HuH-7.5 (cell line): Measurements from ENCODE around the gene RRM2.

Experiments
- DNase-seq: peaks from one replicate; pipeline ENCODE4 v3.0.0; 2011; ENCODE audit warnings: low spot score

The RRM2 gene

DNA sequence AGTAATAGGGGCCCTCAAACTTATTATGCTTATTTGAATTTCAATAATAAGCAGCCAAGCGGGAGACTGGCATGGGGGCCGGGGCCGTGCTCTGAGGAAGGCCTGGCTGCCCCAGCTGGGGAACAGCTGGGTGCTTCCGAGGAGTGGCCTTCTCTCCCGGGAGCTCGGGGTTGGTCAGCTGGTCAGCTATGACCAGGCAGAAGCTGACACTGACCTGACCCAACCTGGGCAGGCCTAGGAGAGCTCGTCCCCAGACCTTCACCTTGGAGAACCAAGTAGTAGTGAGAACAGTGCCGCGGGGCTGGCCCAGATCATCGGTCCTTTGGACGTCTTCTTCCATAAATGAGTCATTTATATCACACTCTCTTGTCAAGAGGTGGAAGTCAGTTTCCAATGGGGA, 36.1 kb downstream of the RRM2 start:
- no peak for DNase-seq

GRCh38 chr2:10159086-10159485, 36.5 kb downstream of the RRM2 start:
- DNase-seq: no peak

DNA sequence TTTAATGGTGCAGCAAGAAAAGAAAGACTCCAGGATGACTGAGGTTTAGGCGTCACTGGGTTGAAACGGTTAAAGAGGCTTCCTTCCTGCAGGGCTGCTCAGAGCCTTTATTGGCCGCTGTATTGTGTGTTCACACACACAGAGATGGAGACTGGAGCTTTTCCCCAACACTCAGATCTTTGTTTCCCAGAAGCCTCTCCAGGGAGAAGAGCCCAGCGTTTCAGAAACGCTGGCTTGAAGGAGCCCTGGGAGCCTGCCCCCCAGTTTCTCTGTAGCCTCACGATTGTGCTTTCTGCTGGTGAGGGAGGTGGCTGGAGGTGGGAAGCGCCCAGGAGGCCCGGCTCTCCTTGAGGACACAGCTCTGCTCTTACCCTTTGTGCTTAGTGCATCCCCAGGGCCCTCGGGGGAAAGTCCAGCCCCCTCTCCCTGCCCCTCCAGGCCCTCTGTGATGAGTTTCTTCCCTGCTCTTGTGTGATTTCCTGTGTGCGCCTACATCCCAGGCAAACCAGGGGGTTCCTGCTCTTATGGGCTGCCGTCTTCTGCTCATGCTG, 37.1 kb downstream of the RRM2 start:
- no peak for DNase-seq

DNA sequence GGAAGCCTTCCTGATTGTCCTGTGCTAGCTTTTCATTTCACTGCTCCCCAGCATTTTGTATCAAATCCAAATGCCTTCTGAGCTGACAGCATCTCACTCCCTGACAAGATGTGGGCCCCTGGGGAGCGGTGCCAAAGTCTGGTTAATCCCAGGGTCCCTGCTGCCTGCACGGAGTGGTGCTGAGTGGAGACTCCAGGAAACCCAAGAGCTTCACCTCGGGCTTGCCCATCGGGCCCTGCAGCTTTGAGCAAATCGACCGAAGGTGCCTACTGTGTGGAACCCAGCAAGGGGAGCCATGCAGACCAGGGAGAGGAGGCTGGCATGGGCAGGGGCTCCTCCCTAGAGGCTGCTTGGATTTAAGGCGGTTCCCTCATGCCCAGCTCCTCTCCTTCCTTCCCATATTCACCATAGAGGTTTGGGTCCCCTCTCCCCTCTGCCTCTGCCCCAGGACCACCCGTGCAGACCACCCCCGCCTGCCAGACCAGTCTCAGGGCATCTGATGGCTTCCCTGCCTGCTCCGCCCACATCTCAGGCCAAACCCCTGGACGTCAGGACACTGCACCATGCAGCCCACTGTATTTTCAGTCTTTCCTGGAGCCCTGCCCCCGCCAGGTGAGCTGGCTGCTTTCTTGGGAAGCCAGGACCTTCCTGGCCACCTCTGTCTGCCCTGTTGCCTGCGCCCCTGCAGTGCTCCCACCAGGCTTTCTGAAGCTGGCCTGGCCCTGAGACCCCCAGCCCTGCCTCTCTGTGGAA, 37.8 kb downstream of the RRM2 start:
- DNase-seq: no peak

DNA sequence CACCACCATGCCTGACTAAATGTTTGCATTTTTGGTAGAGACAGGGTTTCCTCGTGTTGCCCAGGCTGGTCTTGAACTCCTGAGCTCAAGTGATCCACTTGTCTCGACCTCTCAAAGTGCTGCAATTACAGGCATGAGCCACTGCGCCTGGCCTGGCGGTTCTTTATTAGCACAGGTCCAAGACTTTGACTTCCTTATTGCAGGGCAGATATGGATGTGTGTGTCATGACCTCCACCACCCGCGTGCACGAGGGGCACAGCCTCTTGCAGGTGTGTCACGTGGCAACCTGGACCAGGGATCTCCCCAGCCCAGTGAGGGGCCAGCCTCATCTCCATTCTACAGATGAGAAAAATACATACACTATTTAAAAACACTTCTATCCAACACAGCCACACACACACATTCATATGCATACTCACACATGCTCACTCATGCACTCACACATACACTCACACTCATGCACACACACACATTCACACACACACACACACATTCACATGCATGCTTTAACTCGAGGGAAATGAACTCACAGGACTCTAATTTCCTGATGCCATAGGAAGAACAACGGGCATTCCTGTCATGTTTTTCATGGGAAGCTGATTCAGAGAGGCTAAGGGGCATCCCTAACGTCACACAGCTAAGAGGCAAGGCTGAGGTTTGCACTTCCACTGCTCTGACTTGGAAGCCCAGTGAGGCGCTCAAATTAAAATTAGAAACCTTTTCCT, 38.8 kb downstream of the RRM2 start:
- no peak for DNase-seq

- no peak for DNase-seq
Observed at GRCh38 chr2:10161961-10162441, 39.5 kb downstream of the RRM2 start.

GRCh38 chr2:10162586-10163497, 40.3 kb downstream of the RRM2 start:
- DNase-seq: no peak

DNA sequence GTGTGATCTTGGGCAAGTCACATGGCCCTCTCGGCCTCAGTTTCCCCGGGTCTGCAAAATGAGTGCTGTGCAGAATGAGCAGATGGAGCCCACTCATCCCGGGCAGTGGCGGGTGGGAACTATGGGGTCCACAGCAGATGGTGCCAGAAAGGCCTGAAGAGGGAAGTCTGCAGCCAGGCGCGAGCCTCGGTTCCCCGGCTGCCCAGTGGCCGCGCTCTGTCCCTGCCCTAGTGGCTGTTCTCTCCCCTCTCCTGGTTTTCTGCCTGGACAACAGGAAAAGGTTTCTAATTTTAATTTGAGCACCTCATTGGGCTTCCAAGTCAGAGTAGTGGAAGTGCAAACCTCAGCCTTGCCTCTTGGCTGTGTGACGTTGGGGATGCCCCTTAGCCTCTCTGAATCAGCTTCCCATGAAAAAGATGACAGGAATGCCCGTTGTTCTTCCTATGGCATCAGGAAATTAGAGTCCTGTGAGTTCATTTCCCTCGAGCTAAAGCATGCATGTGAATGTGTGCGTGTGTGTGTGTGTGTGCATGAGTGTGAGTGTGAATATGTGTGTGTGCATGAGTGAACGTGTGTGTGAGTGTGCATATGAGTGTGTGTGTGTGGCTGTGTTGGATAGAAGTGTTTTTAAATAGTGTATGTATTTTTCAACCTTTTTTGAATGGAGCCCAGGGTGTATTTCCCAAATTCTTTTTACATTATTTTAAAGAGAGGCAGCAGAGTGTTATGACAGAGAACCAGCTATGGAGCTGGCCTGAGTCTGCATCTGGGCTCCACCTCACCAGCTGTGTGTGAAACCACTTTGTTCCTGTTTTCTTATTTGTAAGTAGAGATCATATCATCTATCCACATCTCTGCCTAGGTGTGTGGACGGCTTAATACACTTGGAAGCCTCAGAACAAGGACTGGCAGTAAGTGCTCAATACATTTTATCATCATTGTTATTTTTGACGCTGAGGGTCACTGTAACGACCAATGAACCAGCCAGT, 41.3 kb downstream of the RRM2 start:
- no peak for DNase-seq

DNA sequence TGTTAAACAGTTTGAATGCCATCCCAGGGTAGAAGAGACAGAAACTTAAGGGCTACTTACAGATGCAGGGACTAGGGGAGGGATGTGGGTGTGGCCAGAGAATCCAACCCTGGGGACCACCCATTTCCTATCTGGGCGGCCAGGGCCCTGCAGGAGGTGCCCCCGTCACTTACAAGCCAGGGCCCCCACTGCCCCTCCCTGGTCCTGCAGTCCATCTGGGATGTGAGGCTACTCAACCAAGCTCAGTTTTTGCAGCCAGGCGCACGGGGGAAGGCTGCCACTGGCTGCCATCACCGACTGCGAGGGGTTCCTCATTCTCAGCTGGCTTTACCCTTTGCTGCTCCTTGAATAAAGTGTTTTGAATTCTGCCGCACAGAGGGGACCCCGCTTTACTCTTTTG, 42.1 kb downstream of the RRM2 start:
- no peak for DNase-seq

GRCh38 chr2:10165282-10165681, 42.7 kb downstream of the RRM2 start:
- no peak for DNase-seq

GRCh38 chr2:10165861-10166675, 43.5 kb downstream of the RRM2 start:
- no peak for DNase-seq

- DNase-seq: no peak
Observed at GRCh38 chr2:10166676-10167292, 44.2 kb downstream of the RRM2 start.

DNA sequence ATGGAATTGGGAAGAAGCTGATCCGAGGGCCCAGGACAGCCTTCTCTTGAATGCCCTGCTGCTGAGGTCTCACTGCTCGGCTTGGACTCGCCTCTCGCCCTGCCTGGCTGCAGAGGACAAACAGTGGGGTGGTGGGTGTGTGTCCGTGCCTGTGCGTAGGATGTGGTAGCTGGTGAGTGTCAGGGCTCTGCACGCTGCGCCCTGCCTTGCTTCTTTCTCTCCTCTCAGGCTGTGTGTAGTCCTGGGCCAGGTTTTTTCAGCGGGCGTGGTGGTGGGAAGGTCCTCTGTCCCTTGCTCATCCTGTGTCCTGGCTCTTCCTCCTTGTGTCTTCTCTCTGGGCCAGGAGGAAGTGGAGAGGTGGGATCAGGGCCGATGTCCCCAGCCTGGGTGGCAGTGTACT, 44.8 kb downstream of the RRM2 start:
- DNase-seq: no peak

DNA sequence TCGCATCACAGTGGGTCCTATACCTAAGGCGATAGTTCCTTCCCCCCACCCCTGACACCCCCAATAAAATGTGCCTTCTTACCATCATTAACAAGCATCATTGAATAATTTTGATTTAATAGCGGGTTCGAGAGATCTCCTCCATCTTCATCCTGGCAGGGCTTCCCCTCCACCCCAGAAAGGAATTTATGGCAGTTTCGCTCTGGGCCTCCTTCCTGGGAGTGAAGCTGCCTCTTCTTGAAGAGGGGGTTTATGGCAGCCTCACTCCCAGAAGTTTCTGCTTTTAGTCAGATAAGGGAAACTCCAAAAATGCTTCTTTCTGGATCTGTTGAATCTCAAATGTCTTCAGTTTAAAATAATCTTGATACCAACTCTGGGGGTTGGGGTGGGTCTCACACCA, 45.7 kb downstream of the RRM2 start:
- DNase-seq: no peak

DNA sequence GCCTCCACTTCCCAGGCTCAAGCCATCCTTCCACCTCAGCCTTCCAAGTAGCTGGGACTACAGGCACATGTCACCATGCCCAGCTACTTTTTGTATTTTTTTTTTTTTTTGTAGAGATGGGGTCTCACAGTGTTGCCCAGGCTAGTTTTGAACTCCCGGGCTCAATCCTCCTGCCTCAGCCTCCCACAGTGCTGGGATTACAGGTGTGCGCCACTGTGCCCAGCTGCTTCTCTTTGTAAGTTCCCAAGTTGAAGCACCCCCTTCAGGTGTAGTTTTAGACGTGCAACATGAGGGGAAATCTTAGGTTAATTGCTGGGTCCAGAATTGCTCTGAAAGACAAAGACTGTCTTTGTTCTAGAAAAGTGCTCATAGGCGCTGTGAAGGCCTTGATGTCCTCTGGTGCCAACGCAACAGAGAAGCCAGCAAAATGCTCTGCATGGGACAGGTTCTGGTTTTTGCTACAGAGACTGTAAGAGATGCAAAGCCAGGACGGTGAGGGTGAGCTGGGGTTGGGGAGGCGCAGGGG, 46.6 kb downstream of the RRM2 start:
- DNase-seq: no peak

- DNase-seq: no peak
Observed at GRCh38 chr2:10169581-10169980, 47.0 kb downstream of the RRM2 start.

DNA sequence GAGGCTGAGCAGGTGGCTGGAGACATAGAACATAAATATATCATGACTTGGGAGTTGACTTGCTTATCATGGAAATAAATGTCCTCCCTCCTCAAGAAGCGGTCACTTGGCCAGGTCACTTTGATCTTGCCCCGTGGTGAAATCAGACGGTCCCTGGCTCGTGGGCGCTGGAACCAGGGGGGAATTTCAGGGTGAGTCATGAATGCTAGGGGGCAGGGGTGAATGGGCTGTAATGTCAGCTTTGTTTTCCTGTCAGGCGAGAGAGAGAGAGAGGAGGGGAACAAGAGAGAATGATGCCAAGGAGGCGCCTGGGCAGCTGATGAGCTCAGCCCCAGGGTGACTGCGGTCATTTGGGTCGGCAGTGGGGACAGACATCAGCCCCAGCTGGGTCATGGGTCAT, 47.7 kb downstream of the RRM2 start:
- no peak for DNase-seq

- no peak for DNase-seq
Observed at GRCh38 chr2:10171006-10171800, 48.7 kb downstream of the RRM2 start.
